ENCODE results near the gene SUN1. TPM values are rescaled to one million over a fixed set of nuclear protein-coding genes. Genes with fewer than 3 reads are reported as not detected.

Gene SUN1
- total and polyA plus RNA-seq, 7 experiments from 2014 or later: 39.4 to 254 (median 97.2) TPM

DNA sequence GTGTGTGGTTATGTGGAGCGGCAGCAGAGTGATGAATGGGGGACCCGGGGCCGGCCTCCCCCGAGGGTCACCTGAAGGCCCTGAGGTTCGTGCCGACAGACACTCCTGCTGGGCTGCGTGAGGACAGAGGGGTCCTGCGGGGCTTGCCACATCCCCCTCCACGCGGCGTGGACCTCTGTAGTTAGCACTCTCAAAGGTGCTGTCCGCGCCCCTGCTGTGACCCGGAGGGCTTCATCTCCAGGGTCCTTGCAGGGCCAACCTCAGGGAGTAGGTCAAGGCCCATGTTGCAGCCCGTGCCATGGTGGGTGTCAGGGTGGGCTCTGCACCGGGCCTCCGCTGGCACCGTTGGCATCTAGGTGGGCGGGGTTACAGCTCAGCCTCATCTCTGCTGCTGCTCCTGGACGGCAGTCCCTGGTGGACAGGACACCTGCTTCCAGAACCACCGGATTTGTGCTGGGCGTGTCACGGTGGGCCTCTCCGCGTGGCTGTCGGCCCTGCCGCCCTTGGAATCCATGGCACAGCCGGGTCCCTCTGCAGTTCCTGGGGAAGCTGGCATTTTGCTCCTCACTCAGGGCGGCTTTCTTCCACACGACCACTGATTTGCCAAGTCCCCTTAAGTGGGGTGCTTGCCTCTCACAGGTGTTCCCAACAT lies 24.3 kb downstream of the SUN1 start:
- H3K36me3 Mint-ChIP-seq: peaks cover 9 to 68% (median 22%) of the 10 kb centered on the region in 5 donors
- Histone ChIP-seq H3K27me3 (ENCODE audit: control insufficient read depth in 2 of 2, insufficient read depth in 2 of 2, low read length in 2 of 2) (no peaks in the 10 kb centered on the region), H3K27ac (ENCODE audit: low read depth, low read length) (no peak overlapping the region), H3K36me3 (ENCODE audit: control insufficient read depth in 2 of 3, insufficient read depth in 3 of 3, low read length in 3 of 3) (peaks cover 6 to 98% (median 43%) of the 10 kb centered on the region in 3 experiments), H3K4me1 (ENCODE audit: control insufficient read depth in 2 of 2, insufficient read depth in 2 of 2, low read length in 2 of 2) (no peaks in the 10 kb centered on the region), H3K9me3 (ENCODE audit: control insufficient read depth in 2 of 3, low read length in 3 of 3) (no peaks in the 10 kb centered on the region), H3K4me3 (ENCODE audit: low read length) (no peak overlapping the region)
- ATAC-seq: no peak
- H3K27me3 Mint-ChIP-seq: no peaks in the 10 kb centered on the region
- H3K4me1 Mint-ChIP-seq: peaks cover 0 to 4% (median 0%) of the 10 kb centered on the region in 7 donors
- no peak for DNase-seq
- ChIA-PET CTCF (no interaction called here), POLR2A (no interaction called here)
- no peak overlapping the region for H3K4me3 Mint-ChIP-seq
- intact Hi-C loops (cut with micrococcal nuclease): no loop called here
- peaks cover 0 to 1% (median 0%) of the 10 kb centered on the region in 11 donors for H3K9me3 Mint-ChIP-seq
- peak overlapping the region in 1 of 9 donors; percentile 57 for H3K27ac Mint-ChIP-seq

DNA sequence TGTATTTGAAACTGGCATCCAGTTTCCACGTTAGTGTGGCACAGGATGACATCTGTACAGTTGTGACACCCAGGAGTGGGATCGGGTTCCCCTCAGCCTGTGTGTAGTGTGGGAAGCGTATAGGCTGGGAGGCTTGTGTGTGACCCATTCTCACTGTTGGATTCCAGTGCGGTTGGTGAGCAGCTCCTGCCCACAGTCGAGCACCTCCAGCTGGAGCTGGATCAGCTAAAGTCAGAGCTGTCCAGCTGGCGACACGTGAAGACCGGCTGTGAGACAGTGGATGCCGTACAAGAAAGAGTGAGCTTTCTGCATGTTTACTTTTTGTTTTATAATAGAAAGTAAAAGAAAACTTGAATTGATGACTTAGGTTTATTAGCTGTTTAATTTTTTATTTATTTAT lies 25.4 kb downstream of the SUN1 start:
- H3K4me1 Mint-ChIP-seq: peaks cover 0 to 4% (median 0%) of the 10 kb centered on the region in 7 donors
- Histone ChIP-seq H3K27me3 (ENCODE audit: control insufficient read depth in 2 of 2, insufficient read depth in 2 of 2, low read length in 2 of 2) (no peaks in the 10 kb centered on the region), H3K36me3 (ENCODE audit: control insufficient read depth in 2 of 3, insufficient read depth in 3 of 3, low read length in 3 of 3) (peaks cover 6 to 98% (median 42%) of the 10 kb centered on the region in 3 experiments), H3K27ac (ENCODE audit: low read depth, low read length) (no peak overlapping the region), H3K4me3 (ENCODE audit: low read length) (no peak overlapping the region), H3K9me3 (ENCODE audit: control insufficient read depth in 2 of 3, low read length in 3 of 3) (no peaks in the 10 kb centered on the region), H3K4me1 (ENCODE audit: control insufficient read depth in 2 of 2, insufficient read depth in 2 of 2, low read length in 2 of 2) (no peaks in the 10 kb centered on the region)
- H3K27me3 Mint-ChIP-seq: no peaks in the 10 kb centered on the region
- ChIA-PET CTCF (interaction anchor here (0.5 to 1.2 kb wide), 2 partner anchors 15 to 56 kb away, joined by 3 to 5 read pairs; no protein-coding TSS in a partner anchor), POLR2A (interaction anchor here (0.5 to 0.7 kb wide), 2 partner anchors 42 to 51 kb away, joined by 3 read pairs; no protein-coding TSS in a partner anchor)
- DNase-seq: no peak
- H3K36me3 Mint-ChIP-seq: peaks cover 11 to 68% (median 29%) of the 10 kb centered on the region in 5 donors
- no peak overlapping the region for H3K27ac Mint-ChIP-seq
- ATAC-seq: no peak
- no peak overlapping the region for H3K4me3 Mint-ChIP-seq
- intact Hi-C loops (cut with micrococcal nuclease): no loop called here
- peaks cover 0 to 1% (median 0%) of the 10 kb centered on the region in 11 donors for H3K9me3 Mint-ChIP-seq

DNA sequence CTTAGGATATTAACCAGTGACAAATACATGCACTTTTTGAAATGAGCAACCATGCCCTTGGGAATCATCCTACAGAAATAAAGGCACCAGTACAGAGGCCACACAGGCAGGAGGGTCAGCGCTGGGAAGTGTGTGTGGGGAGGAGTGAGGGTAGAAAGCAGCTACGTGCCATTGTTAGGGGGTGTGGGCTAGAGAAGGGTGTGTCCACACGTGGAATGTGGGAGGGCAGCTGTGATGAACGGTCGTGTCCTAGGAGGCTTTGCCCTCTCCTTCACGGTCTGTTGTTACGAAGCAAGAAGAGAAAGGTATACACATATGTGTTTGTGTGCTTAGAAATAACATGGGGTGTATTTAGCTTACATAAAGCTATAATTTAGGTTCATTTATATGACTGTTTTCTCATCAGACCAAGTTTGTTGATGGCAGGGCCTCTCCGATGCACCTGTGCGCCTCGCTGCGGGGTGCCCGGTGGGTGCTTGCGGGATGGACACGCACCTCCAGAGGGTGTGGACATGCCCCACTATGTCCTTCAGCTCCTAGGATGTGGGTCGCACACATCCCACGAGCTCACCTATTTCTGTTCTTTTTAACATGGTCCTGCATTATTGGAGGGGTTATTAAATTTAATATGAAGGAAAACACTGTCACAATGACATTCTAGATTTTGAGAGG lies 27.2 kb downstream of the SUN1 start:
- H3K27me3 Mint-ChIP-seq: no peaks in the 10 kb centered on the region
- CTCF ChIA-PET: interaction anchor here (0.6 to 0.9 kb wide), 2 partner anchors 13 to 92 kb away, joined by 3 read pairs; no protein-coding TSS in a partner anchor
- Histone ChIP-seq H3K27me3 (ENCODE audit: control insufficient read depth in 2 of 2, insufficient read depth in 2 of 2, low read length in 2 of 2) (no peaks in the 10 kb centered on the region), H3K9me3 (ENCODE audit: control insufficient read depth in 2 of 3, low read length in 3 of 3) (no peaks in the 10 kb centered on the region), H3K36me3 (ENCODE audit: control insufficient read depth in 2 of 3, insufficient read depth in 3 of 3, low read length in 3 of 3) (peaks cover 6 to 87% (median 25%) of the 10 kb centered on the region in 3 experiments), H3K4me1 (ENCODE audit: control insufficient read depth in 2 of 2, insufficient read depth in 2 of 2, low read length in 2 of 2) (no peaks in the 10 kb centered on the region), H3K27ac (ENCODE audit: low read depth, low read length) (no peak overlapping the region), H3K4me3 (ENCODE audit: low read length) (no peak overlapping the region)
- DNase-seq (no peak), ATAC-seq (no peak)
- H3K4me1 Mint-ChIP-seq: peaks cover 0 to 4% (median 0%) of the 10 kb centered on the region in 7 donors
- peaks cover 0 to 1% (median 0%) of the 10 kb centered on the region in 11 donors for H3K9me3 Mint-ChIP-seq
- intact Hi-C loops (cut with micrococcal nuclease): no loop called here
- POLR2A ChIA-PET: interaction anchor here (0.8 kb wide), 1 partner anchor 13 kb away, joined by 3 read pairs; no protein-coding TSS in a partner anchor
- peaks cover 8 to 56% (median 29%) of the 10 kb centered on the region in 5 donors for H3K36me3 Mint-ChIP-seq
- H3K4me3 Mint-ChIP-seq: no peak overlapping the region
- H3K27ac Mint-ChIP-seq: peak overlapping the region in 2 of 9 donors; percentile 66 to 78

DNA sequence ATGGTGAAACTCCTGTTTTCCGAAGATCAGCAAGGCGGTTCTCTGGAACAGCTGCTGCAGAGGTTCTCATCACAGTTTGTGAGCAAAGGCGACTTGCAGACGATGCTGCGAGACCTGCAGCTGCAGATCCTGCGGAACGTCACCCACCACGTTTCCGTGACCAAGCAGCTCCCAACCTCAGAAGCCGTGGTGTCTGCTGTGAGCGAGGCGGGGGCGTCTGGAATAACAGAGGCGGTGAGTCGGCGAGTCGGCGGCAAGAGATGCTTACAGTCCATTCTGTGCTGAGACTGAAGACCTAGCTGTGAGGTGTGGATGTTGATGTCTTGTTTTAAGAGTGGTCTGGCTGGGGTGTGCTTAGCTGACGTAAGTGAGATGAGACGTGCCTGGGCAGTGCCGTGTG lies 27.9 kb downstream of the SUN1 start:
- Histone ChIP-seq H3K4me1 (ENCODE audit: control insufficient read depth in 2 of 2, insufficient read depth in 2 of 2, low read length in 2 of 2) (no peaks in the 10 kb centered on the region), H3K36me3 (ENCODE audit: control insufficient read depth in 2 of 3, insufficient read depth in 3 of 3, low read length in 3 of 3) (peaks cover 6 to 85% (median 23%) of the 10 kb centered on the region in 3 experiments), H3K27me3 (ENCODE audit: control insufficient read depth in 2 of 2, insufficient read depth in 2 of 2, low read length in 2 of 2) (no peaks in the 10 kb centered on the region), H3K27ac (ENCODE audit: low read depth, low read length) (no peak overlapping the region), H3K4me3 (ENCODE audit: low read length) (no peak overlapping the region), H3K9me3 (ENCODE audit: control insufficient read depth in 2 of 3, low read length in 3 of 3) (no peaks in the 10 kb centered on the region)
- ChIA-PET CTCF (interaction anchor here (0.9 kb wide), 1 partner anchor 13 kb away, joined by 3 read pairs; no protein-coding TSS in a partner anchor), POLR2A (interaction anchor here (0.8 kb wide), 1 partner anchor 13 kb away, joined by 3 read pairs; no protein-coding TSS in a partner anchor)
- H3K36me3 Mint-ChIP-seq: peaks cover 10 to 61% (median 32%) of the 10 kb centered on the region in 5 donors
- ATAC-seq: no peak
- DNase-seq: no peak
- no peak overlapping the region for H3K4me3 Mint-ChIP-seq
- peaks cover 0 to 4% (median 0%) of the 10 kb centered on the region in 7 donors for H3K4me1 Mint-ChIP-seq
- peak overlapping the region in 1 of 9 donors; percentile 4 for H3K27ac Mint-ChIP-seq
- intact Hi-C loops (cut with micrococcal nuclease): no loop called here
- H3K9me3 Mint-ChIP-seq: peaks cover 0 to 1% (median 0%) of the 10 kb centered on the region in 11 donors
- no peaks in the 10 kb centered on the region for H3K27me3 Mint-ChIP-seq

DNA sequence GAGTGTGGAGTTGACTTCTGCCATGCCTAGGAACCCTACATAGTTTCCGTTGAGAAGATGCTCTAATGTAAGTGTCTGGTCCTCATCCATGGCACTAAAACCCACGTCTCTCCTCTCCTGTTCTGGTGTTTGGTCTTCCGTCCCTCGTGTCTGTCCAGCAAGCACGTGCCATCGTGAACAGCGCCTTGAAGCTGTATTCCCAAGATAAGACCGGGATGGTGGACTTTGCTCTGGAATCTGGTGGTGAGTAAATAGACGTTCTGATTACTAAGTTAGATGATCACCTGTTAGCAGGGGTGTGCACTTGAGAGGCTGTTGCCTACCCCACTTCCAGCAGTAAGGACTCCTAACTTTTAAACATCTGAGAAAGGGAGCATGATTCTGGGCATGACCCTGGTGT lies 28.9 kb downstream of the SUN1 start:
- Histone ChIP-seq H3K4me3 (ENCODE audit: low read length) (no peak overlapping the region), H3K27me3 (ENCODE audit: control insufficient read depth in 2 of 2, insufficient read depth in 2 of 2, low read length in 2 of 2) (no peaks in the 10 kb centered on the region), H3K4me1 (ENCODE audit: control insufficient read depth in 2 of 2, insufficient read depth in 2 of 2, low read length in 2 of 2) (no peaks in the 10 kb centered on the region), H3K27ac (ENCODE audit: low read depth, low read length) (no peak overlapping the region), H3K36me3 (ENCODE audit: control insufficient read depth in 2 of 3, insufficient read depth in 3 of 3, low read length in 3 of 3) (peaks cover 6 to 85% (median 13%) of the 10 kb centered on the region in 3 experiments), H3K9me3 (ENCODE audit: control insufficient read depth in 2 of 3, low read length in 3 of 3) (no peaks in the 10 kb centered on the region)
- ATAC-seq (no peak), DNase-seq (no peak)
- CTCF ChIA-PET: no interaction called here
- no peaks in the 10 kb centered on the region for H3K27me3 Mint-ChIP-seq
- no peak overlapping the region for H3K27ac Mint-ChIP-seq
- no peak overlapping the region for H3K4me3 Mint-ChIP-seq
- H3K9me3 Mint-ChIP-seq: peaks cover 0 to 1% (median 0%) of the 10 kb centered on the region in 11 donors
- peaks cover 0 to 4% (median 0%) of the 10 kb centered on the region in 7 donors for H3K4me1 Mint-ChIP-seq
- intact Hi-C loops (cut with micrococcal nuclease): no loop called here
- POLR2A ChIA-PET: no interaction called here
- peaks cover 12 to 62% (median 37%) of the 10 kb centered on the region in 5 donors for H3K36me3 Mint-ChIP-seq

DNA sequence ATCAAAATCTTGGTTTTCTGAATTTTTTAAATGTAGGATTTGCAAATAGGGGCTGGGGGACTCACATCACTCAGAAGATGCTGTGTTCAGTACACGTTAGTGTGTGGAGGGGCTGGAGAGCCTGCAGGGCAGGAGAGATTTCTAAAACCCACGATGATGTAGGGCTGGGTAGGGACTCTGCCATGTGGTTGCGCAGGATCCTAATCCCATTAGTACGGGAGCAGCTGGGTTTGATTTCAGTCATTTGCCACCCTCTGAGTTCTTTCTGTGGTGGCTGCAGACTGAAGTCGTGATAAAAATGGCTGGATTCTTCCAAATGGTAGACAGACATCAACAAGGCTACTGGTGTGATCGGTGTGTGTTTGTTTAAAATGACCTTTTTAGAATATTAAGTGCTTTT lies 29.9 kb downstream of the SUN1 start:
- DNase-seq (no peak), ATAC-seq (no peak)
- peaks cover 6 to 83% (median 13%) of the 10 kb centered on the region in 3 experiments for H3K36me3 ChIP-seq (ENCODE audit: control insufficient read depth in 2 of 3, insufficient read depth in 3 of 3, low read length in 3 of 3)
- POLR2A ChIA-PET: no interaction called here
- H3K27me3 ChIP-seq (ENCODE audit: control insufficient read depth in 2 of 2, insufficient read depth in 2 of 2, low read length in 2 of 2): no peaks in the 10 kb centered on the region
- H3K4me1 ChIP-seq (ENCODE audit: control insufficient read depth in 2 of 2, insufficient read depth in 2 of 2, low read length in 2 of 2): no peaks in the 10 kb centered on the region
- H3K4me3 Mint-ChIP-seq: no peak overlapping the region
- H3K4me3 ChIP-seq (ENCODE audit: low read length): no peak overlapping the region
- peaks cover 0 to 1% (median 0%) of the 10 kb centered on the region in 11 donors for H3K9me3 Mint-ChIP-seq
- intact Hi-C loops (cut with micrococcal nuclease): no loop called here
- peaks cover 15 to 62% (median 37%) of the 10 kb centered on the region in 5 donors for H3K36me3 Mint-ChIP-seq
- H3K9me3 ChIP-seq (ENCODE audit: control insufficient read depth in 2 of 3, low read length in 3 of 3): no peaks in the 10 kb centered on the region
- no peak overlapping the region for H3K27ac ChIP-seq (ENCODE audit: low read depth, low read length)
- H3K4me1 Mint-ChIP-seq: peaks cover 0 to 4% (median 0%) of the 10 kb centered on the region in 7 donors
- CTCF ChIA-PET: no interaction called here
- no peaks in the 10 kb centered on the region for H3K27me3 Mint-ChIP-seq
- H3K27ac Mint-ChIP-seq: peak overlapping the region in 3 of 9 donors; percentile 2 to 75 (median 33)

Data from naive thymus-derived CD4-positive, alpha-beta T cell (primary cell).